GM13977 (cell line): ENCODE data around the gene C10orf90.

Source experiments
- DNase-seq: peaks from one replicate; pipeline ENCODE4 v3.0.0; 2012; ENCODE audit warnings: low spot score
- in situ Hi-C: fragments of 300-500 bp; cut with MboI; formaldehyde crosslinking; loops from one replicate; pipeline ENCODE4 v1.12.0; 2022; ENCODE audit warnings: low sequenced_read_pairs, low pct_unique_long_range_greater_than_20kb, mixed read lengths, inconsistent platforms; ENCODE audit not compliant: unreplicated experiment
- TF ChIP-seq, protein P1 (sequence below): IDR thresholded peaks from 2 replicates; pipeline ENCODE4 v1.5.1; 2012; ENCODE audit warnings: mild to moderate bottlenecking, control low read depth; ENCODE audit not compliant: insufficient read depth; ENCODE audit errors: extremely low read depth, missing control alignments

The C10orf90 gene

DNA sequence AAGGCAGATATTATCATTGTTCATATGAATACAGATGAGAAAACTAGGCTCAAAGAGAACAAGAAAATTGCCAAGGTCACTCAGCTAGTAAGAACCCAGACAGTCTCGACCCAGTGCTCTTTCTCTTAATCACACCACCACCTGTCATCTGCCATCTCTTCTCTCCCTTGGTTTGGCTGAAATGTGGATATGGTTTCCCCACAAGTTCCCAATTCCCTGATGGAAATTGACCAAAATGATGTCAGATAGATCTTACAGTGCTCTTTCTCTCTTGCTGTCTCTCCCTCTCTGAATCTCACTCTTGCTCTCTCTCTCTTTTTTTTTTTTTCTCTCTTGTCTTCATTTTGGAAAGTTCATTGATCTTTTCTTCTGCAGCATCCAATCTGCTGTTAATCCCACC, 9.1 kb downstream of the C10orf90 start:
- DNase-seq, result no peak
- TF ChIP-seq, protein P1, sequence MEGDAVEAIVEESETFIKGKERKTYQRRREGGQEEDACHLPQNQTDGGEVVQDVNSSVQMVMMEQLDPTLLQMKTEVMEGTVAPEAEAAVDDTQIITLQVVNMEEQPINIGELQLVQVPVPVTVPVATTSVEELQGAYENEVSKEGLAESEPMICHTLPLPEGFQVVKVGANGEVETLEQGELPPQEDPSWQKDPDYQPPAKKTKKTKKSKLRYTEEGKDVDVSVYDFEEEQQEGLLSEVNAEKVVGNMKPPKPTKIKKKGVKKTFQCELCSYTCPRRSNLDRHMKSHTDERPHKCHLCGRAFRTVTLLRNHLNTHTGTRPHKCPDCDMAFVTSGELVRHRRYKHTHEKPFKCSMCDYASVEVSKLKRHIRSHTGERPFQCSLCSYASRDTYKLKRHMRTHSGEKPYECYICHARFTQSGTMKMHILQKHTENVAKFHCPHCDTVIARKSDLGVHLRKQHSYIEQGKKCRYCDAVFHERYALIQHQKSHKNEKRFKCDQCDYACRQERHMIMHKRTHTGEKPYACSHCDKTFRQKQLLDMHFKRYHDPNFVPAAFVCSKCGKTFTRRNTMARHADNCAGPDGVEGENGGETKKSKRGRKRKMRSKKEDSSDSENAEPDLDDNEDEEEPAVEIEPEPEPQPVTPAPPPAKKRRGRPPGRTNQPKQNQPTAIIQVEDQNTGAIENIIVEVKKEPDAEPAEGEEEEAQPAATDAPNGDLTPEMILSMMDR, result no peak
- in situ Hi-C loops, result no loop called here

DNA sequence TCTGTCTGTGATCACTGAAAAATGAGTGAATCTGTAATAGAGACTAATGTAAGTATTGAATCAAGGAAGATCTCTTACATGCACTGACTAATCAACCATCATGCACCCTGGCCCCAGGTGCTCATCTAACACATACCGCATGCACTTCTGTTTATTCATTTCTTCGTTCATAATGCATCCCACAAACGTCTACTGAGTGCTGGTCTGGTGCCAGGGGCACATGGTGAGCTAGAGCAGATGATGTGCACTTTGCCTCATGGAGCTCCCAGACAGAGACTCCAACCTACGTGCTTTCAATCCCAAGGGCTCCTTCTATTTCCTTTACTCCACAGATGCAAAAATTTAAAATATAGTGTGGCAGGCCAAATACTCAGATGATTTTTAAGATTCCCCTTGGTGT, 10.7 kb downstream of the C10orf90 start:
- in situ Hi-C loops, result no loop called here
- TF ChIP-seq, protein P1, result no peak
- no peak for DNase-seq

DNA sequence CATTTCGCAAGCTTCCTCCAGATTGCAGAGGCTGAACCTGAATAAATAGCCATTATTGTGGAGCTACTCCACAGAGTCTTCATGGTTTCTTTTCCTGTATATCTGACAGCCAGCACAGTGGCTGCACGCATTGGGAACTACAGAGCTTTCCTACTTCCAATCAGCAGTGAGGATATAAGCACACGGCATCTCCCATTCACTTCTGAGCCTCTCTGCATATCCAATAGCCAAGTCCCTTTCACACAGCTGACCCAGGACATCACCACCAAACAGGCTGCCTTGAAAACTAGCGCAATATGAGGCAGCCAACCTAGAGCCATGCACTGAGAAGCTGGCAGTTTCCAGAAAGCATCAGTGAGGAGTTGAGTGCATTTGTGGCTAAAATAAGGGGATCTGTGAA, 11.6 kb downstream of the C10orf90 start:
- no peak for DNase-seq
- TF ChIP-seq, protein P1, result no peak
- in situ Hi-C loops, result no loop called here

DNA sequence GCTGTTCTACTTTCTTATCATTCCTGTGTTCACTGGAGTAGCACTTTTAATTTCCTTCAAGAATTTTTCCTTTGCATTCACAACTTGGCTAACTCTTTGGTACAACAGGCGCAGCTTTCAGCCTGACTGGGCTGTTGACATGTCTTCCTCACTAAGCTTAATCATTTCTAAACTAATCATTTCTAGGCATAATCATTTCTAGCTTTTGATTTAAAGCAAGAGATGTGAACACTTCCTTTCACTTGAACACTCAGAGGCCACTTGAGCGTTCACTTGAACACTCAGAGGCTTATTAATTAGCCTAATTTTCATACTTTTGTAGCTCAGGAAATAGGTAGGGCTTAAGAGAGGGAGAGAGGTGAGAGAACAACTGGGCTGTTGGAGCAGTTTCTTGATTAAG, 15.9 kb downstream of the C10orf90 start:
- in situ Hi-C loops, result no loop called here
- TF ChIP-seq, protein P1, result no peak
- DNase-seq, result no peak

DNA sequence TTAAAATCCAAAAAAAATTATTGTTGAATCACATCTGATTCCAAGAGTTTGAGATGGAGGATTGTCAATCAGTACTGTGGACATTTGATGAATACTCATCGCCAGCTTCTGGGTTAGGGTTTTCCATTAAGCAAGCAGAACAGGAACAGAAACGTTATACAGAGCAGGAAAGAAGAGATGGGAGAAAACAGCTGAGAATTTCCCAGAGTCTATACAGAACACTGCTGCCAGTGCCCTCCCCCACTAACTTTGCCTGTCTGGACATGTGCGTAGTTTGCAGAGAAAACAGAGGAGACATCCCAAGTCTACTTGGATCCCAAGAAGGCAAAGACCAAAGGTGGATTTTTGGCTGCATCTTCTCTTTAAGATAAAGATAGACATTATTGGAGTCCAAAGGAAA, 19.0 kb downstream of the C10orf90 start:
- no peak for DNase-seq
- TF ChIP-seq, protein P1, result no peak
- in situ Hi-C loops, result no loop called here

DNA sequence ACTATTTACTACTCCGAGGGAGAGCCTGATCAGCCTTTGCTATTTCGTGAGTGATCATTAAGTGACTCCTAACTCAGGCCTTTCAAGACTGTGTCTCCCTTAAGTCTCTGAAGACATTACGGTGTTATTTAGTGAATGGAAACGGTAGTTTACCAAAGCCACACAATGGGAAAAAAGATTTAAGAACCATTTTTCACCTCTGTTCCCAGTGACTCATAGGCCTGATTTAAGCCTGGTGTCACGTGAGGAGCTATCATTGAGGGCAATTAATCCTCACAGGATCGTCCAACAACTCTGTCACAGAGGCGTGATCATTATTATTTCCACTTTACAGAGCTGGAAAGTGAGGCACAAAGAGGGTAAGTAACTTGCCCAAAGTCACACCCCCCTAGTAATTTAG, 20.3 kb downstream of the C10orf90 start:
- TF ChIP-seq, protein P1, result no peak
- no peak for DNase-seq
- in situ Hi-C loops, result no loop called here

DNA sequence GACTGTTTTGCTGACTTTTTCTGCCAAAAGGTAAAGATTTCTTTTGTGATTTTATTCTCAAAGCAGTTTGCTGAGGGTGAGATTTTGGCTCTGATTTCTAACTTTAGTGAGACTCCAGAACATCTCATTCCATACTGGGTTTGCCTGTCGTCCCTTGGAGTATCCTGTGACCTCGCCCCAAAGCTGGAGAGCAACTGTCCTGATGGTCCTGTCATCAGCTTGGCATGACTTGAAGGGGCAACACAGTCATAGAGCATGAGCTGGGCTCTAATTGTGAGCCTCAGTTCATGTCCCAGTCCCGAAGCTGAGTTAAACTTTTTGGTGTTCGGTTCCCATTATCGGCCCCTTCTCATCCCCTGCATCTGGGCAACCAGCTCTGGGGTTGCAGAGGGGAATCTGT, 23.4 kb downstream of the C10orf90 start:
- in situ Hi-C loops, result no loop called here
- DNase-seq, result no peak
- TF ChIP-seq, protein P1, result no peak
